GM18907 (cell line): ENCODE measurements around the gene MAML2.

Source experiments
- ATAC-seq: cut with Tn5 transposase; IDR thresholded peaks from one replicate; pipeline ENCODE4 v1.9.1; 2021; ENCODE audit warnings: mild to moderate bottlenecking, moderate library complexity; ENCODE audit not compliant: unreplicated experiment

MAML2 gene

GRCh38 chr11:96082936-96083335 lies 260.1 kb downstream of the MAML2 start:
- ATAC-seq: no peak

DNA sequence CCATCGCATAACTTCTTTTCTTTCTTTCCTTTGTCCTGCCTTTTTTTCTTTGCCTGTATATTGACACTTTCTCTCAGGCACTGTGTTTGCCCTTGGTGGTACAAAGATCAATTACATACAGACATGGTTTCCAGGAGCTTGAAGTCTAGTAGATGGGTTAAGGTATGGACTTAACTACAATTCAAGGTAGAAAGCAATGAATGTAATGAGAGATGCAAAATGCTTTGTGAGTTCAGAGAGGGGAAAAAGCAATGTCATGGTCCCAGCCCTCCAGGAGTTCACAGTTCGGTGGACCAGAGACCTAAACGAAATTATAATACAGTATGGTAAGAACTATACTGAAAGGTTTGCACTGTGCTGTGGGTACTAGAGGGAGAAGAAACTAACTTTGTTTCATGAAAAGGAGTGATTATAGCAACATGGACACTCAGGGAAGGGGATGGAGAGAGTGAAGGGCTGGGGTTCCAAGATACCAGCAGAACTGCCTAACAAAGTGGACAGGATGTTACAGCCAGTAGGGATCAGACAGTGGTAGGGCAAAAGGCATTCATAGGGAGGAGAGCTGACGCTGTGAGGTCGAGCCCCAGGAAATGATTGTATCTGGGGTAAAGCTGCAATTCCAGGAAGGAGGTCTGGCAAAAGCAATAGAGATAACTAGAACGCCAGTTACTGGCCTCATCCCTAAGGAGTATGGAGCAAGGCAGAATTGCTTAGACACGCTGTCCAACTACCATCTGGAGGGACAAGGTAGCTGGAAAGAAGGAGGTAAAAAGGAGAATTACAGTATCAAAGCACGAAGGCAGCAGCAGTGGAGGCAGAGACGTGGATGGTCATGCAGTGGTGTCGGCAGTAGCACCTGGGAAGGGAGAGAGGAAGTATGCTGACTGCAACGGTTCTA lies 260.7 kb downstream of the MAML2 start:
- no peak for ATAC-seq

- ATAC-seq: no peak
Measured at GRCh38 chr11:96081561-96081960, 261.4 kb downstream of the MAML2 start.

GRCh38 chr11:96079691-96080090 lies 263.3 kb downstream of the MAML2 start:
- ATAC-seq: no peak

- peak; percentile 83 for ATAC-seq
Measured at GRCh38 chr11:96075532-96075959, 267.4 kb downstream of the MAML2 start.

DNA sequence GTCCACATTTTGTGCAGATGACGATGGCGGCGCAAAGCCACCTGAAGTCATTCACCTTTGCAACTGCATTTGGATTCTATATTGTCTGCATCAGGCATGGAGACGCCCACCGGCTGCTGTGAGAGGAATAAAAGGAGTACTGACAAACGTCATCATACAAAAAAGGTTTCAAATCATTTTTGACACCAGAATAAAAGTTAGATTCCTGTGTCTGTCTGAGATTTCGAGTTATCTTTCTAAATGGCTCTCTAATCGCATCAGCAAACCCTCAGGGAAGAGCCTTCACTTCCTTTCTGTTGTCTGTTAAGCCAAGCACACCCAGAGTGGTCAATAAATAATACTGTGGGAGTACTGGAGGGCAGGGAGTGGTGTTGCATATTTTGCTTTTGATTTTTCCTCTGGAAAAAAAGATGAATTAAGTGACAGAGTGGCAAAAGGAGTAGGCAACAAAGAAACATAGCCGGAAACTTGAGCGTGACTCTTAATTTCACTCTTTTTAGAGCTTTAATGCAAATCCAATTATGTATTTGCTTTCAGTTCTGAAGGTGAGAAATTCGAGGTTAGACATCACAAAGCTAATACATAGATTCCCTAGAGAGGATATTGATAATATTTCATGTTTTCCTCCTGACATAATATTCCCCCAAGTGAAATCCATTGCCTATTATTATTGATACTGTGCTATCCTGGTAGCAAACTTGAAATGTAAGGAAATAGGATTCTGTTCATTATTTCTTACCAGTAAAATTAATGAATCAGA lies 268.3 kb downstream of the MAML2 start:
- peak; percentile 39 for ATAC-seq

- ATAC-seq: peak; percentile 28
Measured at GRCh38 chr11:96073536-96073935, 269.5 kb downstream of the MAML2 start.

- no peak for ATAC-seq
Measured at GRCh38 chr11:96072592-96072991, 270.4 kb downstream of the MAML2 start.

DNA sequence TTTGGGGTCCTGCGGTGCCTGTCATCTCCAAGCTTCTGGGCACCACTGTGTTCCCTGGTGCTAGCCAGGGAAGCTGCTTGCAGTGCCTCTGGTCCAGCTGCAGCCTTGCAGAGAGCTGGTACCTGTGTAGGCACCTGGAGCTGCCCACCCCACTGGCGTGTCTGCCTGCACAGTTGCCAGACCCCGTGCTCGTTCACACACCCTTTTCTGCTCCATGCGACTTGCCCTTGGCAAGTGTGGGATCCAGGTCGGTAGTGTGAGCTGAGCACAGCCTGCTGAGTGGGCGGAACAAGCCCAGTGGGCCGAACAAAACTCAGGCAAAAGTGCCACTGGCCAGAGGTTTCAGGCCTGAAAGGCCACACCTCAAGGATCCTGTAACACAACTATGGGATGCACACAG lies 272.5 kb downstream of the MAML2 start:
- ATAC-seq: no peak

DNA sequence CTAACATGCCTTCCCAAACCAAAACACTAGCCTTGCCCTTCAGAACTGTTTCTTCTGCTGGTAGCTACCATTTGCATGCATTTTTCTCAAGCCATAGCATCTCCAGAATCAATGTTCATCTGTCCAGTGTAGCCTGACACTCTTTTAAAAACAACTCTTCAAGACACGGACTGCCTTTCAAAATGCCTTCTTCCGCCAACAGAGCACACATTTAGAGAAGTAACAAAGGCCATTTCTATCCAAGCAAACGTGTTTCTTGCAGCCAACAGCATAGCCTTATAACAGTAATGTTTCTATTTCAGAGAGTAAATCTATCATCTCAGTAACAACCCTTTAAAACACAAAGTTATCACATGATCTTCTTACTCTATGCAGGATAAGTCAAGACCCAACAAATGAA lies 275.8 kb downstream of the MAML2 start:
- no peak for ATAC-seq

DNA sequence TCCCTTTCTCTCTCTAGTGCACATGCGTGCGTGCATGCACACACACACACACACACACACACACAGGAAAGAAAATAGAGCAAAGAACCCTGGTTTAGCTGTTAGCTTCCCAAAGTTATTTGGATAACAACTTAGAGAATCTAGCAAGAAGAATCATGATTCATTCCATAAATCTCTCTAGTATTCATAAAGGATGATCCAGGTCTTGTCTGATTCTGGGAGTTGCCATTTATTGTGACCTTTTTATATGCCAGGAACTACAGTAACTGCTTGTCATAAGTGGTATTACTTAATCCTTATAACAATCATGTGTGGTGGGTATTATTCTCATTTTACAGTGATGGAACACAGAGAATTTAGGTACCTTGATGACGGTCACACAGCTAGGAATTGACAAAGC lies 277.6 kb downstream of the MAML2 start:
- no peak for ATAC-seq

DNA sequence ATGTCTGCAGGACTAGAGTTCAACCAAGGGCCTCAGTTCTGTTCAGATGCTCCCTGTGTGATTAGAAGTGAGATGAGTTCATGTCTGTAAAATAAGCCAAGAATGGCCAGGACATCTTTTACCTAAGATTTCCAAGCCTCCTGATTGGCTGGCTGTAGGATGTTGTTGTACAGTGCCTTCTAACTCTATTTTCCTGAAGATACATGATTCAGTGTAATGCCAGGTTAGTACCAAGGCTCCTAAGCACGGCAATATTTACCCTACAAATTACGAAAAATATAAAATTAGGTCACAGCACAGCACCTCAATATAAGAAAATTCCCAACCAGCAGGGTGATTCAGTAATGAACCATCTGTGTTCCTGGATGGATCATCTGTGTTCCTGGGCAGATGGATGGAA lies 279.1 kb downstream of the MAML2 start:
- no peak for ATAC-seq

DNA sequence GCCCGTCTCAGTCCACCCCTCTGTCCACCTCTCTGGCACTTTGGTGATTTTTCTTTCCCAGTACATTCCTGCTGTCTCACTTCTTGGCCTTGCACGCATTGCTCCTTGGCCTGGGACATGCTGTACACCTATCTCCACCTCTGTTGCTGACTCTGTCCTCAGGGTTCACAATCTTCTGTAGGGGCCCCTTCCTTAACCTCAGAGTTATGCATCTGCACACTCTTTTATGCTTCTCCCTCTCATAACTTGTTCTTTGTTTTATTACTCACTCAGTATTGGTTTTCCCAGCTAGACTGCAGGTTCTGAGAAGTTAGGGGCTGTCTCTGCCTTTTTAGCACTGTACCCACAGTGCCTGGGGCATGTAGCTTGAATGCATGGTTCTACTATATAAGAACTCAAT lies 279.9 kb downstream of the MAML2 start:
- no peak for ATAC-seq

DNA sequence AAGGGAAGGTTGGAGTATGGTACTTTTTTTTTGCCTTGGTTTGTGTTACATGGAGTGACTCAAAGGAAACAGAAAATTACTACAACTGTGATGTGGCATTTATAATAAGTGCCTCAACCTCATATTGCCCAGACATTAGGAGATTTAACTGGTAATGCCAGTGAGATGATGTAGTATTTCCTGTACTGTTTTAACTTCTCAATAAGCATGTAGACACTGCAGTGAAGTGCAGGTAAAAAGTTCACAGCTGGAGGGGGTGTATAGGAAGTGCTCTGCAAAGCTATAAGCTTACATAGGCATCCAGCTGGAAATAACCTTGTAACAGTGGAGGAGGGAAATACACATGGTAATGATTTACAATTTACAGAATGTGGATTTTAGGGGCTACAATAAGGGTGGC lies 280.9 kb downstream of the MAML2 start:
- peak; percentile 94 for ATAC-seq

DNA sequence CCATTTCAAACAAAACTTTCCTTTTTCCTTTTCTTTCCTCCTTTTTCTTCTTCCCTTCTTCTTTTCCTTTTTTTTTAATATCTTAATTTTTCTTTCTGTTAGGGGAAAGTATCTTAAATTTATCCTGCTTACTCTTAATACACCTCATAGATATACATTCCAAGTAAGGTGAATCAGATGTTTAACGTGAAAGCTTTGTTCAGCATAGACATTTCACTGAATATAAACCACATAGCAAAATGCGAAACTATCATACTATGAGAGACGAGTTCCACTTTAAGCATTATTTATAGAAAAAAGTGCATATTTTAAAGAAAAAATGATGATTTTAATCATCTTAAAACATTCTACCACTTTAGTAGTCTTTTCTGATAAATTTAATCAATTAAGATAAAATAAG lies 281.3 kb downstream of the MAML2 start:
- ATAC-seq: no peak

- no peak for ATAC-seq
Measured at GRCh38 chr11:96061069-96061468, 281.9 kb downstream of the MAML2 start.

DNA sequence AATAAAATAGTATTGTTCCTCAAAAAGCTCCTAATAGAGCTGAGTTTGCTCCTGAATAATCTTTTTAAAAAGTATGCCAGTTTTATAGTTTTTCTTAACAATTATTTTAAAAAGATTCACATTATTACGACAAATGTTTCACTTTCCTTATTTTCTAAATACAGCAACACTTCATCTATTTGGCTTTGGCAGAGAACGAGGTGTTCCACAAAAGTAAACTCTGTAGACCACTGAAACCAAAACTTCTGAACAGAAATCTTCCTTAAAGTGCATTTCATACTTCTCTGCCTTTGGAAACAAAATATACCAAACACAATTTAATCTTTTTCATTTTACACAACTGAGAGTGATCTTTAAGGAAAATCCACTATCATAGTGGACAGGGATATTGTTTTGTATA lies 285.5 kb downstream of the MAML2 start:
- no peak for ATAC-seq

- ATAC-seq: no peak
Measured at GRCh38 chr11:96056576-96056975, 286.4 kb downstream of the MAML2 start.

- ATAC-seq: no peak
Measured at GRCh38 chr11:96055706-96056387, 287.1 kb downstream of the MAML2 start.

DNA sequence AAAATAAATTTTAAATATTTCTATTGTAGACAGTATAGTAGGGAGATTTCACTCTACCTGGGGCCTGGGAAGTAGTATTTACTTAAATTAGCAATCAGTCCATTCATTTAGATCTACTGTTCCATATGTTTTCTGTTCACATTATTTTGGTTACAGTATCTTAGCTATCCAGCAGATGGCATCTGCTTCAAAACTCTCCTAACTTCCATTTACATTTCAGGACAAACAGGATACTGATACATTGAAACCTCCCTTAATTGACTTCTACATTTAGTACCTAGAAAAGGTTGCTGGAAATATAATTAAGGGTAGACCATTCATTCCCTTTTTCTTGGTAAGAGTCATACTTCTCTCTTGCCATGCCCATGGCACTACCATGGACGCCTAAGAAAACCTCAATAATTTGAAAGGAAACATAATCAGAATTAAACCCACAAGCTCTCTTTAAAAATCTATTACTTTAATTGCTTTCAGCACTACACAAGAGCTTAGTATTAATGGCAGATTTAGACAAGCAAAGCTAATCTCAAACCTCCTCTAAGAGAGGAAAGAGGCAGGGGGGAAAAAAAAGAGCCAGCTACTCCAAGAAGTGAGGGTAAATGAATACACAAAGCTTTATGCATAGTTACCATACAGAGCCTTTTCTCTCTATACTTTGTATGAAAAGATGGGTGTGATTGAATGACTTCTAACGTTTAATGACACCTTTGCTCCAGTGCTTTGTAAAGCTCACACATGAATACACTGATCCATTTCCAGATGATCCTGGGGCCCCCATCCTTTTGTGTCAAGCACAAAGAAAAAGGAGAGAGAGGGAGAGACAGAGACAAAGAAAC lies 287.9 kb downstream of the MAML2 start:
- ATAC-seq: no peak
